Measurements from ENCODE around the gene SFMBT2. TPM values are rescaled to one million over a fixed set of nuclear protein-coding genes. Genes with fewer than 3 reads are reported as not detected.

Gene SFMBT2
- total RNA-seq, 1 experiment from 2014 or later: 0.02 TPM

- Histone ChIP-seq H3K27ac (ENCODE audit: low read depth, low read length) (no peak overlapping the region), H4K20me1 (ENCODE audit: insufficient read depth) (no peaks in the 10 kb centered on the region), H3K4me1 (ENCODE audit: control insufficient read depth in 1 of 2, insufficient read depth in 2 of 2, low read length in 2 of 2) (no peaks in the 10 kb centered on the region), H3K27me3 (ENCODE audit: insufficient read depth, low read length) (no peaks in the 10 kb centered on the region), H3K4me3 (replicated peaks in 1 of 2; ENCODE audit: low read depth in 1 of 2, low read length in 2 of 2) (no peak overlapping the region), H3K79me2 (ENCODE audit: insufficient read depth, low read length) (no peaks in the 10 kb centered on the region), H3K36me3 (ENCODE audit: control insufficient read depth in 1 of 2, insufficient read depth in 2 of 2, low read length in 2 of 2) (no peaks in the 10 kb centered on the region), H3K4me2 (ENCODE audit: low read length) (no peak overlapping the region), H3K9ac (ENCODE audit: low read length) (no peak overlapping the region), H3K9me3 (ENCODE audit: control insufficient read depth in 1 of 2, insufficient read depth in 1 of 2, low read depth in 1 of 2, low read length in 2 of 2) (no peaks in the 10 kb centered on the region; a peak in 1 of 4 replicates), H3K9me2 (ENCODE audit: insufficient read depth) (no peaks in the 10 kb centered on the region), H2AFZ (ENCODE audit: low read depth, low read length, poor library complexity, severe bottlenecking) (no peak overlapping the region)
- ChIA-PET CTCF (no interaction called here), RAD21 (ENCODE audit: low non-redundant PET in 1 of 2, low total read pairs in 2 of 2, uncharacterized antibody in 2 of 2, unreplicated experiment in 2 of 2) (no interaction called here), POLR2A (no interaction called here)
- no TSS peak for BruUV-seq (replicated peaks)
- intact Hi-C loops (cut with micrococcal nuclease): no loop called here
- ATAC-seq (no peak), DNase-seq (ENCODE audit: low read depth, low spot score) (no peak)
- TF ChIP-seq ATF3 (IDR thresholded peaks at IDR 0.05): no peak
- TF ChIP-seq ZBTB33 (IDR thresholded peaks at IDR 0.05; ENCODE audit: extremely low read depth, insufficient replicate concordance, low read length): no peak
- TF ChIP-seq REST (IDR thresholded peaks at IDR 0.05; ENCODE audit: low read depth): no peak
- TF ChIP-seq POLR2AphosphoS5 (IDR thresholded peaks at IDR 0.05; ENCODE audit: low read depth, low read length): no peak
- TF ChIP-seq YY1 (IDR thresholded peaks at IDR 0.05; ENCODE audit: extremely low read depth, insufficient replicate concordance, low read depth, low read length): no peak
- no peak for TF ChIP-seq CTCF (IDR thresholded peaks at IDR 0.05 in 2 of 3, conservative IDR thresholded peaks at IDR 0.05 in 1 of 3; ENCODE audit: borderline replicate concordance in 1 of 3, insufficient read depth in 1 of 3, low read depth in 2 of 3, low read length in 2 of 3)
- no peak for TF ChIP-seq ZFX (IDR thresholded peaks at IDR 0.05)
- TF ChIP-seq MAX (IDR thresholded peaks at IDR 0.05): no peak
- TF ChIP-seq ZNF274 (IDR thresholded peaks at IDR 0.05; ENCODE audit: low read depth, low read length): no peak
Observed at GRCh38 chr10:7340179-7340874, 70.5 kb downstream of the SFMBT2 start.

All from HCT116 (cell line).